Endothelial cell of umbilical vein (primary cell): ENCODE data around the gene NFE2L1. TPM values are rescaled to one million over a fixed set of nuclear protein-coding genes. Genes with fewer than 3 reads are reported as not detected.

Experiments
- BruUV-seq: library from RNA; stranded (reverse); fragments of 400-500 nt; replicated peaks from 2 replicates; lab custom pipeline; 2021; lab: Mats Ljungman, UMichigan
- CTCF ChIA-PET: fragments of 300-600, 350-600 bp; sonication (Branson Sonifier 250); formaldehyde crosslinking; loops from one replicate; lab custom pipeline; 2021; ENCODE audit warnings: antibody characterized with exemption, inconsistent platforms; lab: Charles Lee
- POLR2A ChIA-PET: fragments of 300-600, 350-600 bp; sonication (Branson Sonifier 250); formaldehyde crosslinking; loops from one replicate; lab custom pipeline; 2021; ENCODE audit warnings: antibody characterized with exemption, inconsistent platforms; lab: Charles Lee
- DNase-seq: peaks from one replicate; pipeline ENCODE4 v3.0.0-alpha.2; 2011; ENCODE audit warnings: low read depth, low spot score
- FAIRE-seq: peaks from 2 replicates; lab custom pipeline; 2011; peaks lifted over from hg19 to GRCh38; lab: Jason Lieb, UNC
- H2AFZ ChIP-seq: 2 replicates; pipeline ENCODE4 v1.6.0; 2012; ENCODE audit warnings: low read depth, low read length, control low read depth, inconsistent platforms
- H3K27ac ChIP-seq: 2 replicates; pipeline ENCODE4 v1.5.1; 2011; ENCODE audit warnings: low read depth, mild to moderate bottlenecking, control low read depth, low read length, moderate library complexity; ENCODE audit not compliant: insufficient read depth
- H3K27me3 ChIP-seq, 2 experiments: 2 replicates each; pipeline versions ENCODE4 v1.6.0 to v1.6.1; 2011; ENCODE audit warnings: low read length in 2 of 2, mixed read lengths in 1 of 2; ENCODE audit not compliant: control insufficient read depth in 2 of 2, insufficient read depth in 2 of 2
- H3K36me3 ChIP-seq, 2 experiments: 2 replicates in 1 of 2; 3 replicates in 1 of 2; pipeline ENCODE4 v1.5.1; 2011; ENCODE audit warnings: low read length in 2 of 2, mild to moderate bottlenecking in 1 of 2, moderate library complexity in 1 of 2; ENCODE audit not compliant: control insufficient read depth in 2 of 2, insufficient read depth in 2 of 2; ENCODE audit errors: extremely low read depth in 1 of 2
- H3K4me1 ChIP-seq: 3 replicates; pipeline ENCODE4 v1.5.1; 2011; ENCODE audit warnings: mild to moderate bottlenecking, low read length; ENCODE audit not compliant: control insufficient read depth, insufficient read depth; ENCODE audit errors: extremely low read depth
- H3K4me2 ChIP-seq: 2 replicates; pipeline ENCODE4 v1.6.1; 2011; ENCODE audit warnings: low read length, control low read depth, mixed read lengths; ENCODE audit not compliant: insufficient read depth
- H3K4me3 ChIP-seq, 3 experiments: fragments of 200-600 bp in 1 of 3; sonication (generic), shearing (Covaris generic) in 1 of 3; replicated peaks in 1 of 3; 2 replicates each; pipeline ENCODE4 v1.5.1; 2011 to 2016; ENCODE audit warnings: control low read depth in 3 of 3, low read length in 3 of 3, mild to moderate bottlenecking in 2 of 3, inconsistent platforms in 1 of 3, low read depth in 1 of 3, moderate library complexity in 1 of 3; ENCODE audit not compliant: insufficient read depth in 1 of 3
- H3K79me2 ChIP-seq: 2 replicates; pipeline ENCODE4 v1.6.0; 2012; ENCODE audit warnings: low read length, inconsistent platforms; ENCODE audit not compliant: control insufficient read depth, insufficient read depth
- H3K9ac ChIP-seq: replicated peaks from 2 replicates; pipeline ENCODE3; 2011; ENCODE audit warnings: low read length, control low read depth; ENCODE audit not compliant: insufficient read depth; ENCODE audit errors: extremely low read depth
- H3K9me1 ChIP-seq: replicated peaks from 3 replicates; pipeline ENCODE4 v1.6.0; 2011; ENCODE audit warnings: mild to moderate bottlenecking, low read length; ENCODE audit not compliant: control insufficient read depth, insufficient read depth; ENCODE audit errors: extremely low read depth
- H3K9me3 ChIP-seq: replicated peaks from 2 replicates; pipeline ENCODE4 v1.5.1; 2012; ENCODE audit warnings: low read length, inconsistent platforms; ENCODE audit not compliant: control insufficient read depth, insufficient read depth
- H4K20me1 ChIP-seq: replicated peaks from 2 replicates; pipeline ENCODE3; 2011; ENCODE audit warnings: mild to moderate bottlenecking, low read length; ENCODE audit not compliant: control insufficient read depth, insufficient read depth; ENCODE audit errors: extremely low read depth
- CTCF ChIP-seq, 2 donors: IDR thresholded peaks; 1 replicate in 1 of 2; 2 replicates in 1 of 2; pipeline ENCODE4 v1.5.1; 2011; ENCODE audit warnings: low read length in 2 of 2, mild to moderate bottlenecking in 2 of 2, moderate library complexity in 2 of 2, control low read depth in 1 of 2, inconsistent platforms in 1 of 2, low read depth in 1 of 2; ENCODE audit not compliant: insufficient read depth in 1 of 2; ENCODE audit errors: extremely low read depth in 1 of 2
- EZH2 ChIP-seq: IDR thresholded peaks from 2 replicates; pipeline ENCODE4 v1.6.1; 2012; ENCODE audit warnings: borderline replicate concordance, low read depth, mild to moderate bottlenecking, moderate library complexity, low read length, inconsistent platforms; ENCODE audit not compliant: severe bottlenecking
- MAX ChIP-seq: IDR thresholded peaks from 2 replicates; pipeline ENCODE4 v1.6.1; 2011; ENCODE audit not compliant: insufficient read depth, insufficient read length
- POLR2A ChIP-seq: IDR thresholded peaks from 2 replicates; pipeline ENCODE4 v1.6.1; 2012; ENCODE audit warnings: low read depth, mild to moderate bottlenecking, control low read depth, low read length
- POLR2AphosphoS5 ChIP-seq: IDR thresholded peaks from 2 replicates; pipeline ENCODE4 v1.6.1; 2012; ENCODE audit warnings: low read depth, mild to moderate bottlenecking, control low read depth, low read length, moderate library complexity; ENCODE audit not compliant: insufficient read depth
- dilution Hi-C: fragments of 300-500 bp; cut with MboI; formaldehyde crosslinking; loops from one replicate; pipeline ENCODE4 v1.15.0; 2019; ENCODE audit warnings: low sequenced_read_pairs; ENCODE audit not compliant: extremely low pct_ligation_motif_present
- intact Hi-C: fragments of 100-400 bp; cut with micrococcal nuclease; formaldehyde crosslinking; loops from one replicate; pipeline ENCODE4 v1.10.0; 2022
- polyA plus RNA-seq, 4 experiments: library from polyadenylated mRNA; depleted of rRNA in 3 of 4; stranded (reverse) in 3 of 4; unstranded in 1 of 4; fragments of >200 nt; gene quantifications; 2 replicates each; pipeline versions ENCODE4 v1.2.1 to v1.2.3, GENCODE V29; 2011 to 2012; ENCODE audit warnings: missing spikeins in 1 of 4
- total RNA-seq: library from RNA; stranded (reverse); gene quantifications from 2 replicates; pipeline ENCODE4 v1.2.3, GENCODE V29; 2021

Gene NFE2L1
- total and polyA plus RNA-seq, 2 donors (not counting 3 experiments of a cell fraction or from before 2014, with no cell fraction given), result 187 to 236 TPM

GRCh38 chr17:48100591-48101011, 52.4 kb downstream of the NFE2L1 start:
- CTCF ChIA-PET, result interaction anchor here (0.8 to 2.2 kb wide), 7 partner anchors 9 to 130 kb away, joined by 3 to 13 read pairs (median 3); partner anchors contain the start of gene CDK5RAP3
- H3K9me3 ChIP-seq, result no peaks in the 10 kb centered on the region
- peak overlapping the region; percentile 60 to 91 (median 82) for H3K4me3 ChIP-seq
- intact Hi-C loops, result loop anchor here (2.0 to 5.0 kb wide), 3 partner anchors 52 to 142 kb away; partner anchors contain the start of gene NFE2L1
- H3K27ac ChIP-seq, result peak overlapping the region; percentile 58
- peaks cover 3% of the 10 kb centered on the region for H4K20me1 ChIP-seq
- H3K4me2 ChIP-seq, result peak overlapping the region; percentile 99
- H3K9me1 ChIP-seq, result no peaks in the 10 kb centered on the region
- POLR2A ChIA-PET, result interaction anchor here (1.7 kb wide), 1 partner anchor 52 kb away, joined by 9 read pairs; the partner anchor contains the start of gene NFE2L1
- FAIRE-seq (peak; percentile 40), DNase-seq (no peak)
- H2AFZ ChIP-seq, result peak overlapping the region; percentile 55
- no TSS peak for BruUV-seq
- no peaks in the 10 kb centered on the region for H3K27me3 ChIP-seq
- H3K4me1 ChIP-seq, result peaks cover 8% of the 10 kb centered on the region
- H3K36me3 ChIP-seq, result no peaks in the 10 kb centered on the region
- peak overlapping the region; percentile 76 for H3K9ac ChIP-seq
- TF ChIP-seq CTCF (IDR thresholded peaks at IDR 0.05; ENCODE audit: extremely low read depth in 1 of 2, insufficient read depth in 1 of 2, low read depth in 1 of 2, low read length in 2 of 2), result no peak
- no peak for TF ChIP-seq POLR2A
- no peak for TF ChIP-seq POLR2AphosphoS5
- no peak for TF ChIP-seq MAX
- TF ChIP-seq EZH2, result no peak
- H3K79me2 ChIP-seq, result peaks cover 53% of the 10 kb centered on the region
- dilution Hi-C loops, result no loop called here
